ENCODE results near the gene ACP4.

Gene ACP4

GRCh38 chr19:50839712-50840655 lies 49.8 kb downstream of the ACP4 start:
- DNase-seq (ENCODE audit: low read depth in 3 of 3, low spot score in 1 of 3): no peak

- DNase-seq (ENCODE audit: low read depth in 3 of 3, low spot score in 1 of 3): no peak
Measured at GRCh38 chr19:50842130-50842529, 51.9 kb downstream of the ACP4 start.

DNA sequence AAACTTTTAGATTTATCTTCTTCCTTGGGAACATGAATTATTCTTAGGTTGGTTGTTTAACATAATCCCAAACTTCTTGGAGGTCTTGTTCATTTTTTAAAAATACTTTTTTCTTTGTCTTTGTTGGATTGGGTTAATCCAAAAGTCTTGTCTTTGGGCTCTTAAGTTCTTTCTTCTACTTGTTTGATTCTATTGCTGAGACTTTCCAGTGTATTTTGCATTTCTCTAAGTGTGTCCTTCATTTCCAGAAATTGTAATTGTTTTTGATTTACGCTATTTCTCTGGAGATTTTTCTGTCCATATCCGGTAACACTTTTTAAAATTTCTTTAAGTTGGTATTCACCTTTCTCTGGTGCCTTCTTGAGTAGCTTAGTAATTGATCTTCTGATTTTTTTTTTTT lies 53.0 kb downstream of the ACP4 start:
- no peak for DNase-seq (ENCODE audit: low read depth in 3 of 3, low spot score in 1 of 3)

DNA sequence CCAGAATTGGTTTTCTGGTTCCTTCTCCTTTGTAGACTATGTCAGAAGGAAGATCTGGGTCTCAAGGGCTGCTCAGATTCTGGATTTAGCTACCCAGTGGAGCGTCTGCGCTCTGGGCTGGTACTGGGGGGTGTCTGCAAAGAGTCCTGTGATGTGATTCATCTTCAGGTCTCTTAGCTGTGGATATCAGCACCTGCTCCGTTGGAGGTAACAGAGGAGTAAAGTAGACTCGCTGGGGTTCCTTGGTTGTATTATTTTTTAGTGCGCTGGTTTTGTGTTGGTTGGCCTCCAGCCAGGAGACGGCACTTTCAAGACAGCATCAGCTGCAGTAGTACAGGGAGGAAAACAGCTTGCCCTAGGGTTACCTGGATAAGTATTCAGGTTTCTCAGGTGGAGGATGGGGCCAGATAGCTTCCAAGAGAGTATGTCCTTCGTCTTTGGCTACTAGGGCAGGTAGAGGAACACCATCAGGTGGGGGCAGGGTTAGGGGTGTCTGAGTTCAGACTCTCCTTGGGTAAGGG lies 53.5 kb downstream of the ACP4 start:
- no peak for DNase-seq (ENCODE audit: low read depth in 3 of 3, low spot score in 1 of 3)

DNA sequence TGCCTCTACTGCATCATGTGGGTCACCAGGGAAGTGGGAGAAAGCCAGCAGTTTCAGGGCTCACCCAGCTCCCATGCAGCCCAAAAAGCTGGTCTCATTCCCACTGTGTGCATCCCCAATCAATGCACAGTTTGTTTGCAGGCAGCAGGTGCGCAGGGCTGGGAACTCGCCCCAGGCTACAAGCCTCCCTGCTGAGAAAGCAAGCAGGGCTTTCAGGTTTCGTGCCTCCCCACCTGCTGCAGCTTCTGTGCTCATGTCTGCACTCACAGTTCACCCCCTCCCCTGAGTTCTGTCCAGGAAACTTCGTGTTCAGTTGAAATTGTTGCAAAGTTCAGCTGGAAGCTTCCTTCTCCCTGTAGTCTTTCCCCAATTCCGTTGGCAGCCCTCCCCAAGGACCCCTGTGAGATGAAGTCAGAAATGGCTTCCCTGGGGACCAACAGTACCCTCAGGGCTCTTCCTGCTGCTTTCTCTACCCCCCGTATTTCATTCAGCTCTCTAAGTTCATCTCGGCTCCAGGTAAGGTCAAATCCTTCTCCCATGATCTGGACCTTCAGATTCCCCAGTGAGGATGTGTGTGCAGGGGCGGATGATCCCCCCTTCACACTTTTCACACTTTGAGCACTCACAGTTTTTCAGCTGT lies 54.2 kb downstream of the ACP4 start:
- no peak for DNase-seq (ENCODE audit: low read depth in 3 of 3, low spot score in 1 of 3)
